Measurements from ENCODE around the gene ST8SIA5.

Gene ST8SIA5

GRCh38 chr18:46706968-46707367 lies 49.9 kb downstream of the ST8SIA5 start:
- DNase-seq (ENCODE audit: low spot score): no peak

GRCh38 chr18:46705521-46705920 lies 51.3 kb downstream of the ST8SIA5 start:
- DNase-seq (ENCODE audit: low spot score): no peak

GRCh38 chr18:46704816-46705215 lies 52.0 kb downstream of the ST8SIA5 start:
- no peak for DNase-seq (ENCODE audit: low spot score)

GRCh38 chr18:46704189-46704588 lies 52.7 kb downstream of the ST8SIA5 start:
- DNase-seq (ENCODE audit: low spot score): no peak

GRCh38 chr18:46702471-46702870 lies 54.4 kb downstream of the ST8SIA5 start:
- DNase-seq (ENCODE audit: low spot score): no peak

- no peak for DNase-seq (ENCODE audit: low spot score)
Observed at GRCh38 chr18:46700066-46700824, 56.6 kb downstream of the ST8SIA5 start.

GRCh38 chr18:46696702-46697101 lies 60.2 kb downstream of the ST8SIA5 start:
- DNase-seq (ENCODE audit: low spot score): no peak

- no peak for DNase-seq (ENCODE audit: low spot score)
Observed at GRCh38 chr18:46696268-46696667, 60.6 kb downstream of the ST8SIA5 start.

- no peak for DNase-seq (ENCODE audit: low spot score)
Observed at GRCh38 chr18:46693996-46694395, 62.9 kb downstream of the ST8SIA5 start.

GRCh38 chr18:46688853-46689525 lies 67.9 kb downstream of the ST8SIA5 start:
- DNase-seq (ENCODE audit: low spot score): no peak

- no peak for DNase-seq (ENCODE audit: low spot score)
Observed at GRCh38 chr18:46686186-46686585, 70.7 kb downstream of the ST8SIA5 start.

GRCh38 chr18:46683252-46683651 lies 73.6 kb downstream of the ST8SIA5 start:
- DNase-seq (ENCODE audit: low spot score): no peak

- no peak for DNase-seq (ENCODE audit: low spot score)
Observed at GRCh38 chr18:46680784-46681695, 75.8 kb downstream of the ST8SIA5 start.

GRCh38 chr18:46679846-46680598 lies 76.8 kb downstream of the ST8SIA5 start:
- DNase-seq (ENCODE audit: low spot score): no peak

- DNase-seq (ENCODE audit: low spot score): no peak
Observed at GRCh38 chr18:46678785-46679399, 78.0 kb downstream of the ST8SIA5 start.

- DNase-seq (ENCODE audit: low spot score): no peak
Observed at GRCh38 chr18:46678041-46678440, 78.8 kb downstream of the ST8SIA5 start.

- no peak for DNase-seq (ENCODE audit: low spot score)
Observed at GRCh38 chr18:46677611-46678010, 79.2 kb downstream of the ST8SIA5 start.

- DNase-seq (ENCODE audit: low spot score): no peak
Observed at GRCh38 chr18:46676182-46676835, 80.5 kb downstream of the ST8SIA5 start.

GRCh38 chr18:46675112-46675511 lies 81.7 kb downstream of the ST8SIA5 start:
- no peak for DNase-seq (ENCODE audit: low spot score)

- no peak for DNase-seq (ENCODE audit: low spot score)
Observed at GRCh38 chr18:46672062-46672970, 84.5 kb downstream of the ST8SIA5 start.
